GM18520 (cell line): ENCODE data around the gene SMIM33.
"Not testable (repeated sequence)": the region's sequence is repeated elsewhere in the genome, so short reads cannot be mapped to it uniquely, and the experiment has no call there.

Experiments used
- ATAC-seq: cut with Tn5 transposase; IDR thresholded peaks from one replicate; pipeline ENCODE4 v1.9.1; 2021; ENCODE audit not compliant: unreplicated experiment

The SMIM33 gene

DNA sequence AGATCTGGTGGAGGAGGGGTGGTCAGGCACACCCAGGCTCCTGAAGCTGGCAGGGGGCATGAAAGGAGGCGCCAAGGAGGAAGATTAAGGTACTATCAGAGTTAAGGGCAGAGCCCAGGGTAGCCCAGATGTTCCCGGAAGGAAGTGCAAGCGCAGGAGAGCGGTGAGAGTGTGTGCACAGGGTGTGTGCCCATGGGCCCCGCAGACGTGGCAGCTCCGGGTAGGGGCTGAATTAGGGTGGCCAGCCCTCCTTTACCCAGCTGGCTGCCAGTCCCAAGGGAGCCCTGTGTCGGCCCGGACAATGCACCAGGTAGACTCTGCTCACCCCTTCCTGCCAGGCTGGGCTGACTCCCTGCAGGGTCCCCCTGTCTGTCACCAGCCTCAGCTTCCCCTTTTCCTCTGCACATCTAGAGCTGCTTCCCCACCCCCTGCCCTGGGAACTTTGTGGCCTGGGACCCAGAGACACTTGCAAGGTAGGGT is at the start of gene SMIM33:
SMIM33 (plus strand) TSS at position 184 of the 480 bp plus-strand sequence; CDS start at position 302, 118 bp downstream.
- no peak for ATAC-seq

DNA sequence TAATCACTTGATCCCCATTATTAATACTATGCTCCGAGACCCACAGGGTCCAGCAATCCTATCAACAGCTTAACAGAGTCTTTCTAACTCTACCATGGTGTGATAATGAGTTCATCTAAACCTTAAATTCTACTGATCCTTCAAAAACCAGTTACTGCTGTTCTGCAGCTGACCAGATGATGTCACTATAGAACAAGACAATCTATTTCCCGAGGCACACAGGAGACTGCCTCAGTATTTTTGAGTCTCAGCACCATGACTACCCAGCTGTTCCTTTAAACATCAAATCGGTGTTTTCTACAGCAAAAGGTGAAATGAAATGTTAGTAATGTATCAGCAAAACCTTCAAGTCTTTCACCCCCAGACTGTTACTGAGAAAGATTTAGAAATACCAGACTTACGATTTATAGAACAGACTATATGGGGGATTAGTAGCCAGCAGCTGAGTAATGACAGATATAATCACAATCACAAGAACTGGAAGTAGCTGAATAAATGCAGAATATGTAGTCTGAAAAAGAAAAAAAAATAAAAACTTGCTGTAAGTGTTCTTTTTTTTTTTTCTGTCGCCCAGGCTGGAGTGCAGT is 48.4 kb upstream of the SMIM33 start:
- ATAC-seq: peak; percentile 65

DNA sequence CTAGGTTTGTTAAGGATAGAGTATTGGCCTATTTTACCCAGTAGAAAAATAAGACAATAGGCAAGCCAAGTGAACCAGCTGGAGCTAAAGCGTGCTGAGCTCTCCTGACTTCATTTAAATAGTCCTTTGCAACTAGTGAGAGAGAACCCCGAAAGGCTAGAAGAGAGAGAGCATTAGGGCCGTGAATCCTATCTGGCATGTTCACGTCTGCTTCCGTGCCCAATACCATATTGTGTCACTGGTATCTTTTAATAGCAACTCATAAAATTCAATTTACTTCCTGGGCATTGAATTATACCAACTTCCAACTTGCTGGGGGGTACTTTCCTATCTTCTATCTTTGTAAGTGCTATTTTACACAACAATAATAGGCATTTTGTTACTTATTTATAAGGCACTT is 45.3 kb upstream of the SMIM33 start:
- no peak for ATAC-seq

DNA sequence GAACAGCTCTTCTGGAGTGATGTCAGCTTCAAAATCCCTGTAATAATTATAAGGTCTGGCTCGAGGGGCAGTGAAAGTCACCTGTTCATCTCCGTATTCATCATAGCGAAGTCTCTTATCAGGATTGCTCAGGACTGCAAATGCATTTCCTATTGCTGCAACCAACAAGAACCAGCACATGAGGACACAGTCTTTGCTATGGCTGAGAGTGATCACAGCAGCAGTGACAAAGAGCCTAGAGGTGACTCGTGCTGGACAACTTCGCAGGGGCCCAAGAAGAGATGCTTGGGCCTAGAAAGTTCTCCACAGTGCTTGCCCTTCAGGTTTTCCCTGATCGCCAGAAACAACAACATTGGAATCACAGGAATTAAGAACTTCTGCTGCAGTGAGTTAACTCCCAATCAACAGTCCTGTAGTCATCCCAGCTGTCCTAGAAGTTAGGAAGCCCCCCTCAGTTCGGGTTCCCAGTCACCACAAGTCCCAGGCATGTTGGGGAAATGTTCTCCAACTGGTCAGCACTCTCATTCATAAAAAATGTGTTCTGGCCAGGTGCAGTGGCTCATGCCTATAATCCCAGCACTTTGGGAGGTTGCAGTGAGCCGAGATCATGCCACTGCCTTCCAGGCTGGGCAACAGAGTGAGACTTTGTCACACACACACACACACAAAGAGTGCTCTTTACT is 44.5 kb upstream of the SMIM33 start:
- ATAC-seq: no peak

GRCh38 chr5:139430015-139430414 is 40.8 kb upstream of the SMIM33 start:
- no peak for ATAC-seq

GRCh38 chr5:139431706-139432105 is 39.1 kb upstream of the SMIM33 start:
- no peak for ATAC-seq

GRCh38 chr5:139435676-139436075 is 35.1 kb upstream of the SMIM33 start:
- ATAC-seq: no peak

DNA sequence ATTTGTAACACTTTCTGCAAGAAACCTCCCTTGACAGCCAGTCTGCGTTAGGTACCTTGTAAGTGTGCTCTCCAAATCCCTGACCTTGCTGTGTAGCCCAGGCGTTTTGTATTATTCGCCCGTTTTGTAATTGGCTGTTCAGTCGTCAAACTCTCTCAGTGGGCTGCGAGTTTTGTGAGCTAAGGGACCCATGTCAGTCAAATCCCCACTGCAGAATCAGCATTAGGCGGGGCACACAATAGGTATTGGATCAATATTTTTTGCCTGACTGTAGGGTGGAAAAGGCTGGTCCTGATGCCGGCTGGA is 32.1 kb upstream of the SMIM33 start:
- ATAC-seq: no peak

- ATAC-seq: peak; percentile 68
Measured at GRCh38 chr5:139439013-139439903, 31.5 kb upstream of the SMIM33 start, which contains the start of gene DNAJC18. Gene DNAJC18, minus strand, starts transcription at chr5:139439525. Its CDS starts 80 bp downstream, at chr5:139439445.

- not testable (repeated sequence) for ATAC-seq
Measured at GRCh38 chr5:139440416-139440815, 30.4 kb upstream of the SMIM33 start.

- ATAC-seq: no peak
Measured at GRCh38 chr5:139443831-139444453, 26.9 kb upstream of the SMIM33 start.

- no peak for ATAC-seq
Measured at GRCh38 chr5:139445325-139446170, 25.3 kb upstream of the SMIM33 start.

GRCh38 chr5:139446956-139447779 is 23.6 kb upstream of the SMIM33 start:
- peak; percentile 53 for ATAC-seq

DNA sequence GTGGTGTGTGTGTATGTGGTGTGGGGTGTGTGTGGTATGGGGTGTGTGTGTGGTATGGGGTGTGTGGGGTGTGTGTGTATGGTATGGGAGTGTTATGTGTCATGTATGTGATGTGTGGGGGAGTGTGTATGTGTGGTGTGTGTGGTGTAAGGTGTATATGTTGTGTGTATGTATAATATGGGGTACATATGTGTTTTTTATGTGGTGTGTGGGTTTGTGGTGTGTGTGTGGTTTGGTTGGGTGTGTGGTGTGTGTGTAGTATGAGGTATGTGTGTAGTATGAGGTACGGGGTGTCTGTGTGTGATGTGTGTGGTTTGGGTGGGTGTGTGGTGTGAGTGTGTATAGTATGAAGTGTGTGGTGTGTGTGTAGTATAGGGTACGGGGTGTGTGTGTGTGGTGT is 19.6 kb upstream of the SMIM33 start:
- ATAC-seq: no peak

- ATAC-seq: no peak
Measured at GRCh38 chr5:139451878-139452660, 18.7 kb upstream of the SMIM33 start.

DNA sequence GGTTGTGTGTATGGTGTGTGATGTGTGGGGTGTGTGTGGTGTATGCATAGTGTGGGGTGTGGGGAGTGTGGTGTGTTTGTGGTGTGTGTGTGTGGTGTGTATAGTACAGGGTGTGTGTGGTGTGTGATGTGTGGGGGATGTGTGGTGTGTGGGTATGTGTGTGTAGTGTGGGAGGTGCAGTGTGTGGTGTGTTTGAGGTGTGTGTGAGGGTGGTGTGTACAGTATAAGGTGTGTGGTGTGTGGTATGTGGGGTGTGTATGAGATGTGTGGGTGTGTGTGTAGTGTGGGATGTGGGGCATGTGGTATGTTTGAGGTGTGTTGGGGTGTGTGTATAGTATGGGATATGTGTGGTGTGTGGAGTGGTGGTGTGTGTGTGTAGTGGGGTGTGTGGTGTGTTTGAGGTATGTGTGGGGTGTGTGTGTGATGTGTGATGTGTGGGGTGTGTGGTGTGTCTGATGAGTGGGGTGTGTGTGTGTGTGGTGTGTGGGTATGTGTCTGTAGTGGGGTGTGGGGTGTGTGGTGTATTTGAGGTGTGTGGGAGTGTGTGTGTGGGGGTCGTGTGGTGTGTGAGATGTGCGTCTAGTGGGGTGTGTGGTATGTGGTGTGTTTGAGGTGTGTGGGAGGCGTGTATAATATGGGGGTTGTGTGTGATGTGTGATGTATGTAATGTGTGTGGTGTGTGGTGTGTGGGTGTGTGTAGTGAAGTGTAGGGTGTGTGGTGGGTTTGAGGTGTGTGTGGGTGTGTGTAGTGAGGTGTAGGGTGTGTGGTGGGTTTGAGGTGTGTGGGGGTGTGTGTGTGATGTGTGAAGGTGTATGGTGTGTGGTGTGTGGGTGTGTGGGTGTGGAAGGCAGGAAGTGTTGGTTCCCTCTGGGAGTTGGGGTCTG is 16.9 kb upstream of the SMIM33 start:
- no peak for ATAC-seq

- ATAC-seq: no peak
Measured at GRCh38 chr5:139454568-139455290, 16.1 kb upstream of the SMIM33 start.
